Fibroblast of mammary gland (primary cell): ENCODE measurements around the gene MLLT1.

Experiments used
- DNase-seq: peaks from one replicate; pipeline ENCODE4 v3.0.0-alpha.2; 2010; ENCODE audit warnings: low read depth
- H3K4me3 ChIP-seq: 2 replicates; pipeline ENCODE4 v1.5.1; 2011; ENCODE audit warnings: low read depth, mild to moderate bottlenecking, low read length, moderate library complexity; ENCODE audit not compliant: control insufficient read depth
- TF ChIP-seq, protein P1 (sequence below): conservative IDR thresholded peaks from 2 replicates; pipeline ENCODE4 v1.5.1; 2011; ENCODE audit warnings: low read depth, low read length, inconsistent platforms; ENCODE audit not compliant: control insufficient read depth, insufficient read depth

Gene MLLT1

DNA sequence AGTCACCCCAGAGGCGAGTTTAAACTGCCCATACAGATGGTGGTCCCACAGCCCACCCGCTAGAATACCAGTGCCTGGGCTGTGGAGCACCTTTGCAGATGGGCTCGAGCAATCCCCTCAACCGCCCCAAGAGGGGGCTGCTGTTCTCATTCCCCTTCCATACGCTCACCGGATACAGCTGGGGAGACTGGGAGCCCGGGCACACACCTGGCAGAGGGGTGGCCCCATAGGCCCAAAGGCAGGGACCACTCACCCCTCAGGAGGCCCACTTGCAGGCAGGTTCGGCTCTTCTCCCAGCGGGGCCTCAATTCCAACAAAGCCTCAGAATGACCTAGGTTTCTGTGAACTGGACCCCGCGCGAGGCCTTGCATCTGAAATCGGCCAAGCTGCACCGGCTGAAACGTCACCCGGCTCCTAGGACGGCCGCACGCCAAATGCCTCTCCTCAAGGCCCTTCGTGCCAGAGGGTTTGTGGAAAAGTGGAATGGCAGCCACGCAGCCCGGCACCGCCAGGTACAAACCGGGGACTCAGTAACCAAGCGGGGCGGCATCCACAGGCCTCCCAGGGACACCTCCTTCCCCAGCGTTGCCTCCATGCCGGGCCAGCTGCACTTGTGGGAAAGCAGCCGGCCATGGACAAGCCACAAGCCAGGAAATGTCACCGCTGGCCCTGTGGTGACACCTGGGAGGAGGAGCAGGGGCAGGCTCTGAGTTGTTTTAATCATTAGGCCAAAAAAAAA lies 18.7 kb downstream of the MLLT1 start:
- DNase-seq: peak; percentile 33
- TF ChIP-seq, protein P1, sequence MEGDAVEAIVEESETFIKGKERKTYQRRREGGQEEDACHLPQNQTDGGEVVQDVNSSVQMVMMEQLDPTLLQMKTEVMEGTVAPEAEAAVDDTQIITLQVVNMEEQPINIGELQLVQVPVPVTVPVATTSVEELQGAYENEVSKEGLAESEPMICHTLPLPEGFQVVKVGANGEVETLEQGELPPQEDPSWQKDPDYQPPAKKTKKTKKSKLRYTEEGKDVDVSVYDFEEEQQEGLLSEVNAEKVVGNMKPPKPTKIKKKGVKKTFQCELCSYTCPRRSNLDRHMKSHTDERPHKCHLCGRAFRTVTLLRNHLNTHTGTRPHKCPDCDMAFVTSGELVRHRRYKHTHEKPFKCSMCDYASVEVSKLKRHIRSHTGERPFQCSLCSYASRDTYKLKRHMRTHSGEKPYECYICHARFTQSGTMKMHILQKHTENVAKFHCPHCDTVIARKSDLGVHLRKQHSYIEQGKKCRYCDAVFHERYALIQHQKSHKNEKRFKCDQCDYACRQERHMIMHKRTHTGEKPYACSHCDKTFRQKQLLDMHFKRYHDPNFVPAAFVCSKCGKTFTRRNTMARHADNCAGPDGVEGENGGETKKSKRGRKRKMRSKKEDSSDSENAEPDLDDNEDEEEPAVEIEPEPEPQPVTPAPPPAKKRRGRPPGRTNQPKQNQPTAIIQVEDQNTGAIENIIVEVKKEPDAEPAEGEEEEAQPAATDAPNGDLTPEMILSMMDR: peak; percentile 61
- no peak overlapping the region for H3K4me3 ChIP-seq

DNA sequence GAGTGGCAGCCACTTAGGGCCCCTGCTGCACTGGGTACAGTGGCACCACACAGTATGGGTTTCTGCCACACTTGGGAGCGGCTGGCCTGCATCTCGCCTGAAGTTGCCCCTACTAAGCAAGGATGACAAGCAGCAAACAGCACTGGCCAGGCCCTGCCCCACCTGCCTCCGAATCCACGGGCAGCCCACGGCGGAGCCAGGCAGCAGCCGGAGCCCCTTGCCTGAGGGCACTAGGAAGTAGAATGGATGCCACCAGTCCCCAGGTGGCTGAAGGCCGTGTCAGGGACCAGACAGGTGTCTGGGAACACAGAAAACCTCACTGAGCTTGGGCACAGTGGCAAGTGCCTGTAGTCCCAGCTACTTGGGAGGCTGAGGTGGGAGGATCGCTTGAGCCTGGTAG lies 19.4 kb downstream of the MLLT1 start:
- no peak overlapping the region for H3K4me3 ChIP-seq
- TF ChIP-seq, protein P1: no peak
- DNase-seq: no peak

GRCh38 chr19:6259312-6259861 lies 20.4 kb downstream of the MLLT1 start:
- peak; percentile 24 for DNase-seq
- TF ChIP-seq, protein P1: no peak
- H3K4me3 ChIP-seq: no peak overlapping the region

DNA sequence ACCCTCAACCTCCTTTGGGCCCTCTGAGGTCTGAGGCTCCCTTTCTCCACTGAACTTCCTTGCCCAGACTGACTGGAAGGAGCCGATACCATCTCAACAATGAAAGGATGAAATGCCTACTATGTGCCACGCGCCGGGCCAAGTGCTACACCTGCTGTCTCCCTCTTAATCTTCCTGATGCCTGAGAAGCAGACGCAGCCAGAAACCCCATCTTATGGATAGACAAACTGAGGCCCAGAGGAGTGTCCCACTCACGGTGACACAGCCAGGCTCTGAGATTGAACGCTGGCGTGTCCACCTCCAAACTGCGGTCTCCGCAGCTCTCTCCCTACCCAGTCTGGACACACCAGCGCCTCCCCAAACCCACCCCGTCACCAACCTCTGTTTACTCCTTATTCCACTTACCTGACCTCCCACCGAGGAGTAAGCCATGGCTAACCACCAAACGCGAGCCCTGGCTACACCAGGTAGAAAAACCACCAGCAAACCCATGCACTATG lies 20.9 kb downstream of the MLLT1 start:
- H3K4me3 ChIP-seq: no peak overlapping the region

DNA sequence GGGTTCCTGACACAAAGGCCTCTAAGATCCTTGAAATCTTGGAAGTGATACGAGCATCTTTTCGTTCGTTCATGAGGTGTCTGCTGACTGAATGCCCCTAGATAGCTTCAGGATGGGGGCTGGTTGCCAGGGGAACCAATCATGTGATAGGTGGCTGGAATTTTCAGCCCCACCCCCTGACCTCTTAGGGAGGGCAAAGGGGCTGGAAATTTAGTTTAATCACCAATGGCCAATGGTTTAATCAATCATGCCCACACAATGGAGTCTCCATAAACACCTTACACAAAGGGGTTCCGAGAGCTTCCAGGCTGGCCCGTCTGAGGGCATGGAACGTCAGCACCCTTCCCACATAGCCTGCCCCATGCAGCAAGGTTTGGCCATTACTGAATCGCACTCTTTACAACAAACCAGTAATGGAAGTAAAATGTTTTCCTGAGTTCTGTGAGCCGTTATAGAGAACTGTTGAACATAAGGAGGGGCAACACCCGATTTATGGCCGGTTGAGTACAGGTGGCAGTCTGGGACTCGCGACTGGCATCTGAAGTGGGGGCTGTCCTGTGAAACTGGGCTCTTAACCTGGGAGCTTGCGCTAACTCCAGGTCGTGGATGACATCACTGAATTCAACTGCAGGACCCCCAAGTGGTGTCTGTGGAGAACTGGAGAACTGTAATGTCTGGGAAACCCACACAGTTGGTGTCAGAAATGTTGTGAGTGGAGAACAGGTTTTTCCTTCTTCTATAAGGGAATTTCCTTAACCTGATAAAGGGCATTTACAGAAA lies 25.6 kb downstream of the MLLT1 start:
- no peak for DNase-seq
- H3K4me3 ChIP-seq: no peak overlapping the region
- TF ChIP-seq, protein P1: no peak

More for the DNA sequence above, 20.9 kb downstream of the MLLT1 start:
- DNase-seq: no peak
- TF ChIP-seq, protein P1: no peak

DNA sequence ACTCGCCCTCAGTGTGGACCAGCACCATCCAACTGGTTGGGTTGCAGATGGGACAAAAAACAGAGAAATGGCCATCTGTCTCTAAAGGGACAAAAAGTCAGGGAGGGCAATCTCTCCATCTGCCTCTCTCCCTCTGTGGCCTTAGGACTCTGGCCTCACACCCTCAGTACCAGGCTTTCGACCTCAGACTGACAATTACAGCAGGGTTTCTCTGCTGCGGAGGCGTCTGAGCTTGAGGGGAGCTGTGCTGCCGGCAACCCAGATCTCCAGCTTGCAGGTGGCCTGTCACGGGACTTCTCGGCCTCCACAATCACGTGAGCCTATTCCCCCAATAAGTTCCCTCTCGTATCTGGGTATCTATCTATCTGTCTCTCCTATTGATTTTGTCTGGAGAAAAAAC lies 27.7 kb downstream of the MLLT1 start:
- H3K4me3 ChIP-seq: no peak overlapping the region
- no peak for DNase-seq
- TF ChIP-seq, protein P1: no peak
